H9 (cell line): ENCODE measurements around the gene PAQR7. TPM values are rescaled to one million over a fixed set of nuclear protein-coding genes. Genes with fewer than 3 reads are reported as not detected.

ENCODE experiments used
- DNase-seq: peaks from one replicate; pipeline ENCODE4 v3.0.0-alpha.2; 2017
- H2AFZ ChIP-seq: one replicate; pipeline ENCODE4 v1.6.1; 2013; ENCODE audit warnings: mild to moderate bottlenecking, low read length, control low read depth, moderate library complexity
- H2AK5ac ChIP-seq: 2 replicates; pipeline ENCODE4 v1.6.1; 2013; ENCODE audit warnings: low read length, control low read depth, mixed read lengths; ENCODE audit not compliant: insufficient read length
- H2BK120ac ChIP-seq: one replicate; pipeline ENCODE4 v1.6.1; 2013; ENCODE audit warnings: low read depth, mild to moderate bottlenecking, low read length, control low read depth, inconsistent platforms; ENCODE audit not compliant: poor library complexity, severe bottlenecking
- H2BK12ac ChIP-seq: 2 replicates; pipeline ENCODE4 v1.6.1; 2013; ENCODE audit warnings: low read length, control low read depth, mixed read lengths, low read depth; ENCODE audit not compliant: insufficient read length
- H2BK15ac ChIP-seq: 2 replicates; pipeline ENCODE4 v1.6.1; 2013; ENCODE audit warnings: low read depth, low read length, control low read depth
- H2BK20ac ChIP-seq: one replicate; pipeline ENCODE4 v1.6.1; 2013; ENCODE audit warnings: low read depth, mild to moderate bottlenecking, low read length, control low read depth, inconsistent platforms; ENCODE audit not compliant: poor library complexity, severe bottlenecking
- H2BK5ac ChIP-seq: 2 replicates; pipeline ENCODE4 v1.6.1; 2013; ENCODE audit warnings: low read length, control low read depth, mixed read lengths; ENCODE audit not compliant: insufficient read length
- H3K14ac ChIP-seq: 2 replicates; pipeline ENCODE4 v1.6.1; 2013; ENCODE audit warnings: low read length, control low read depth; ENCODE audit not compliant: insufficient read depth
- H3K18ac ChIP-seq: 2 replicates; pipeline ENCODE4 v1.6.1; 2013; ENCODE audit warnings: low read depth, mild to moderate bottlenecking, mixed read lengths, low read length, control low read depth; ENCODE audit not compliant: insufficient read length
- H3K23ac ChIP-seq: 2 replicates; pipeline ENCODE4 v1.6.1; 2013; ENCODE audit warnings: low read length, control low read depth, mixed read lengths, low read depth; ENCODE audit not compliant: insufficient read length
- H3K23me2 ChIP-seq: 2 replicates; pipeline ENCODE4 v1.6.1; 2013; ENCODE audit warnings: low read depth, mild to moderate bottlenecking, mixed read lengths, low read length, control low read depth; ENCODE audit not compliant: insufficient read length, poor library complexity, severe bottlenecking
- H3K27ac ChIP-seq: 2 replicates; pipeline ENCODE4 v1.5.1; 2013; ENCODE audit warnings: low read length, control low read depth, mixed read lengths, low read depth; ENCODE audit not compliant: insufficient read length
- H3K27me3 ChIP-seq: 2 replicates; pipeline ENCODE4 v1.6.1; 2013; ENCODE audit warnings: low read length, control low read depth, inconsistent platforms; ENCODE audit not compliant: insufficient read depth
- H3K4ac ChIP-seq: 2 replicates; pipeline ENCODE4 v1.6.1; 2013; ENCODE audit warnings: low read depth, mild to moderate bottlenecking, control low read depth, inconsistent platforms, low read length, moderate library complexity
- H3K4me1 ChIP-seq: 2 replicates; pipeline ENCODE4 v1.6.1; 2013; ENCODE audit warnings: low read length, control low read depth, inconsistent platforms; ENCODE audit not compliant: insufficient read depth
- H3K4me2 ChIP-seq: 2 replicates; pipeline ENCODE4 v1.6.1; 2013; ENCODE audit warnings: low read length, control low read depth, mixed read lengths; ENCODE audit not compliant: insufficient read length, insufficient read depth
- H3K56ac ChIP-seq: 2 replicates; pipeline ENCODE4 v1.6.1; 2013; ENCODE audit warnings: low read depth, mild to moderate bottlenecking, mixed read lengths, low read length, control low read depth; ENCODE audit not compliant: insufficient read length
- H3K79me1 ChIP-seq: 2 replicates; pipeline ENCODE4 v1.6.1; 2013; ENCODE audit warnings: low read depth, mild to moderate bottlenecking, moderate library complexity, low read length, control low read depth, inconsistent platforms; ENCODE audit not compliant: insufficient read depth, poor library complexity, severe bottlenecking
- H3K79me2 ChIP-seq: 2 replicates; pipeline ENCODE4 v1.6.1; 2013; ENCODE audit warnings: low read length, control low read depth, inconsistent platforms; ENCODE audit not compliant: insufficient read depth
- H3K9ac ChIP-seq: 2 replicates; pipeline ENCODE4 v1.6.1; 2013; ENCODE audit warnings: low read length, control low read depth, mixed read lengths; ENCODE audit not compliant: insufficient read length; ENCODE audit errors: extremely low read depth
- H3K9me3 ChIP-seq: one replicate; pipeline ENCODE4 v1.6.1; 2013; ENCODE audit warnings: low read depth, low read length, inconsistent platforms; ENCODE audit not compliant: control insufficient read depth
- H3T11ph ChIP-seq: one replicate; pipeline ENCODE4 v1.6.1; 2013; ENCODE audit warnings: mild to moderate bottlenecking, low read length, control low read depth, inconsistent platforms
- H4K20me1 ChIP-seq: one replicate; pipeline ENCODE4 v1.6.1; 2013; ENCODE audit not compliant: control insufficient read depth, insufficient read length, insufficient read depth
- H4K5ac ChIP-seq: 2 replicates; pipeline ENCODE4 v1.6.1; 2013; ENCODE audit warnings: low read depth, mild to moderate bottlenecking, mixed read lengths, low read length, control low read depth; ENCODE audit not compliant: insufficient read length
- H4K8ac ChIP-seq: replicated peaks from 2 replicates; pipeline ENCODE4 v1.6.1; 2013; ENCODE audit warnings: low read length, control low read depth, mixed read lengths, low read depth; ENCODE audit not compliant: insufficient read length
- H4K91ac ChIP-seq: 2 replicates; pipeline ENCODE4 v1.6.1; 2013; ENCODE audit warnings: low read depth, mild to moderate bottlenecking, moderate library complexity, mixed read lengths, low read length, control low read depth; ENCODE audit not compliant: insufficient read length
- H3K27ac Mint-ChIP-seq, 3 experiments: 2 replicates in 2 of 3; 3 replicates in 1 of 3; pipeline ENCODE4 v1.8.0; 2020 to 2021; ENCODE audit warnings: mixed read lengths in 3 of 3, mild to moderate bottlenecking in 1 of 3, moderate library complexity in 1 of 3
- H3K27me3 Mint-ChIP-seq: 2 replicates; pipeline ENCODE4 v1.8.0; 2021; ENCODE audit warnings: low read depth, mild to moderate bottlenecking, moderate library complexity, mixed read lengths
- H3K36me3 Mint-ChIP-seq, 3 experiments: 2 replicates in 2 of 3; 3 replicates in 1 of 3; pipeline ENCODE4 v1.8.0; 2020 to 2021; ENCODE audit warnings: low read depth in 3 of 3, mixed read lengths in 3 of 3; ENCODE audit not compliant: insufficient read depth in 1 of 3
- H3K4me1 Mint-ChIP-seq, 2 experiments: 2 replicates each; pipeline ENCODE4 v1.8.0; 2020; ENCODE audit warnings: mixed read lengths in 2 of 2
- H3K4me3 Mint-ChIP-seq, 2 experiments: 2 replicates in 1 of 2; 3 replicates in 1 of 2; pipeline ENCODE4 v1.8.0; 2020 to 2021; ENCODE audit warnings: mild to moderate bottlenecking in 2 of 2, mixed read lengths in 2 of 2, moderate library complexity in 1 of 2
- H3K9me3 Mint-ChIP-seq, 2 experiments: 2 replicates in 1 of 2; 3 replicates in 1 of 2; pipeline ENCODE4 v1.8.0; 2020; ENCODE audit warnings: mild to moderate bottlenecking in 2 of 2, mixed read lengths in 2 of 2, moderate library complexity in 1 of 2
- CTCF ChIP-seq: fragments of 200-600 bp; sonication (generic); conservative IDR thresholded peaks from 3 replicates; pipeline ENCODE4 v1.8.0; 2021; ENCODE audit warnings: antibody characterized with exemption, mild to moderate bottlenecking
- WGBS: extraction: QIAGEN DNeasy Blood & Tissue Kit; methylation state at CpG from one replicate; pipeline ENCODE4 v1.1.7; 2013; ENCODE audit warnings: missing lambda C conversion rate, low lambda C conversion rate, mixed read lengths; ENCODE audit not compliant: insufficient read length; ENCODE audit errors: extremely low coverage; 5-methylcytosine and 5-hydroxymethylcytosine counted together
- total RNA-seq: library from RNA; stranded (reverse); gene quantifications from 2 replicates; pipeline ENCODE4 v1.2.1, GENCODE V29; 2021

The PAQR7 gene
- total RNA-seq, 1 experiment from 2014 or later, result 6.3 TPM

- Histone ChIP-seq H2BK120ac (no peak overlapping the region), H3T11ph (no peak overlapping the region), H3K27ac (no peak overlapping the region)
These were observed 22.2 kb upstream of the PAQR7 start for GRCh38 chr1:25897754-25898153.

More at GRCh38 chr1:25897754-25898153, 22.2 kb upstream of the PAQR7 start:
- Histone ChIP-seq H3K79me2 (no peaks in the 10 kb centered on the region), H2BK20ac (no peak overlapping the region), H3K9me3 (no peaks in the 10 kb centered on the region), H2BK15ac (no peak overlapping the region), H3K23me2 (no peaks in the 10 kb centered on the region), H3K4me1 (no peaks in the 10 kb centered on the region; the same call in 1 of the 2 replicates), H3K23ac (no peak overlapping the region), H3K4ac (no peak overlapping the region), H4K5ac (no peak overlapping the region), H3K56ac (no peak overlapping the region), H3K79me1 (peaks cover 3% of the 10 kb centered on the region), H3K14ac (no peak overlapping the region), H3K4me2 (no peak overlapping the region), H3K18ac (no peak overlapping the region), H2BK5ac (no peak overlapping the region), H4K8ac (no peak overlapping the region), H2BK12ac (no peak overlapping the region), H3K9ac (no peak overlapping the region), H4K20me1 (no peaks in the 10 kb centered on the region), H4K91ac (no peak overlapping the region), H2AFZ (no peak overlapping the region), H2AK5ac (no peak overlapping the region), H3K27me3 (no peaks in the 10 kb centered on the region)
- Mint-ChIP-seq H3K27ac (peak overlapping the region in 2 of 3 experiments; percentile 13 to 88; a peak in 3 of 7 replicates), H3K27me3 (no peaks in the 10 kb centered on the region), H3K4me3 (no peak overlapping the region), H3K4me1 (peaks cover 38 to 44% of the 10 kb centered on the region in 2 experiments), H3K36me3 (peaks cover 32 to 48% (median 42%) of the 10 kb centered on the region in 3 experiments), H3K9me3 (no peaks in the 10 kb centered on the region)
- no peak for TF ChIP-seq CTCF
- WGBS, result no CpG with 5 or more reads among the region's 5 CpGs
- DNase-seq, result no peak
